ENCODE results near the gene GPR149. TPM values are rescaled to one million over a fixed set of nuclear protein-coding genes. Genes with fewer than 3 reads are reported as not detected.

The GPR149 gene
- total RNA-seq, 6 experiments from 2014 or later: not detected

DNA sequence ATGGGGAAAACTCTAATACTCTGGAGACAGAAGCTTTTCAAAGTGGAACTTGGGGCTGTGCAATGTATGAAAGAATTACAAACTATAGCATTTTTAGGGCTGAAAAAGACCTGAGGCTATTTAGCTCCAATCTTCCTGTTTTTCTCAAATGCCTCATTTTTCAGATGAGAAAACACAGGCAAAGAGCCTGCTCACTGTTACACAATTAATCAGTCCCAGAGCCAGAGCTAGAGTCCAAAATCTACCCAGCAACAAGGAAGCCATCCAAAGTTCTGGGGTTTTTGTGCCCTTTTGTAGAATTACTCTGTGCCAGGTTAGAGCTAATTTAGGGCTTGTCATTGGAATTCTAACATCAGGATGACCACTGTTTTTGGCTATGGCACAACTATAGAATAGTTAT, 45.5 kb downstream of the GPR149 start:
- TF ChIP-seq POLR2A (IDR thresholded peaks at IDR 0.05): no peak
- TF ChIP-seq, protein P1, sequence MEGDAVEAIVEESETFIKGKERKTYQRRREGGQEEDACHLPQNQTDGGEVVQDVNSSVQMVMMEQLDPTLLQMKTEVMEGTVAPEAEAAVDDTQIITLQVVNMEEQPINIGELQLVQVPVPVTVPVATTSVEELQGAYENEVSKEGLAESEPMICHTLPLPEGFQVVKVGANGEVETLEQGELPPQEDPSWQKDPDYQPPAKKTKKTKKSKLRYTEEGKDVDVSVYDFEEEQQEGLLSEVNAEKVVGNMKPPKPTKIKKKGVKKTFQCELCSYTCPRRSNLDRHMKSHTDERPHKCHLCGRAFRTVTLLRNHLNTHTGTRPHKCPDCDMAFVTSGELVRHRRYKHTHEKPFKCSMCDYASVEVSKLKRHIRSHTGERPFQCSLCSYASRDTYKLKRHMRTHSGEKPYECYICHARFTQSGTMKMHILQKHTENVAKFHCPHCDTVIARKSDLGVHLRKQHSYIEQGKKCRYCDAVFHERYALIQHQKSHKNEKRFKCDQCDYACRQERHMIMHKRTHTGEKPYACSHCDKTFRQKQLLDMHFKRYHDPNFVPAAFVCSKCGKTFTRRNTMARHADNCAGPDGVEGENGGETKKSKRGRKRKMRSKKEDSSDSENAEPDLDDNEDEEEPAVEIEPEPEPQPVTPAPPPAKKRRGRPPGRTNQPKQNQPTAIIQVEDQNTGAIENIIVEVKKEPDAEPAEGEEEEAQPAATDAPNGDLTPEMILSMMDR (IDR thresholded peaks at IDR 0.05): no peak
- H3K9me3 ChIP-seq: no peaks in the 10 kb centered on the region
- H3K27me3 ChIP-seq: no peaks in the 10 kb centered on the region
- intact Hi-C loops (cut with DNase I): no loop called here
- H3K4me3 ChIP-seq: no peak overlapping the region
- no peaks in the 10 kb centered on the region for H3K36me3 ChIP-seq
- DNase-seq (no peak), ATAC-seq (peak; percentile 51 to 80 (median 71))
- H3K4me1 ChIP-seq: no peaks in the 10 kb centered on the region
- H3K27ac ChIP-seq: no peak overlapping the region

DNA sequence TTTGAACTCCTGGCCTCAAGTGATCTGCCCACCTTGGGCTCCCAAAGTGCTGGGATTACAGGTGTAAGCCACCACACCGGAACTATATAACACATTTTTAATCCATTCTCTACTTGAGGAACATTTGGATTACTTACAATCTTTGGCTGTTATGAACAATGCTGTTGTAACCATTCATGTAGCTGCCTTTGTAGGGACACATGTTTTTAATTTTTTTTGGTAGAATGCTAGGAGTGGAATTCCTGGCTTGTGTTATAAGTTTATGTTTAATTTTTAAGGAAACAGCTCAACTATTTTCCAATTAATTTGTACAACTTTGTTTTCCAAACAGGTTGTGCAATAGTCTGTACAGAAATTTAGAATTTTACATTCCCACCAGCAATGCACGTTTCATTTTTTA, 51.7 kb downstream of the GPR149 start:
- TF ChIP-seq POLR2A (IDR thresholded peaks at IDR 0.05): no peak
- TF ChIP-seq, protein P1 (IDR thresholded peaks at IDR 0.05): no peak
- Histone ChIP-seq H3K27ac (no peak overlapping the region), H3K36me3 (no peaks in the 10 kb centered on the region), H3K27me3 (no peaks in the 10 kb centered on the region), H3K9me3 (no peaks in the 10 kb centered on the region), H3K4me1 (no peaks in the 10 kb centered on the region), H3K4me3 (no peak overlapping the region)
- intact Hi-C loops (cut with DNase I): no loop called here
- DNase-seq (no peak), ATAC-seq (no peak)
- 57% methylated on average over 2 of the region's 2 CpGs for WGBS (ENCODE audit: insufficient coverage, low coverage, low lambda C conversion rate, missing lambda C conversion rate)

DNA sequence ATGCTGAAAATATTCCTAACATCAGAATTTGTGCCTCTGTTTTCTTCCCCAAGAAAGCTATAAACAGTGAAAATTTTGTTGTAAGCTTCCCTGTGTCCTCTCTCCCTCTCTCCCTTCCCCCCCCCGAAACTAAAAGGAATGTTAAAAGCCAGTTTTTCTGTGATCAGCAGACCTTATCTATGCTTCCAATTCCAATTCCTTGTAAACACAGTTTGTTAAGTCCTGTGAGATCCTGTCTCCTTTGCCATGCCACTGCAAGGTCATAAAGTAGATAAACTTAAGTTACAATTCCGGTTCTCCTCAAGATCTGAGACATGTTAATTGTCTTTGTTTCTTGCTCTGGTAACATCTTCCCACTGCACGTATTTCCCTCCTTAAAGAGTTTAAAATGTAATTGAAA, 62.8 kb downstream of the GPR149 start:
- DNase-seq: no peak

DNA sequence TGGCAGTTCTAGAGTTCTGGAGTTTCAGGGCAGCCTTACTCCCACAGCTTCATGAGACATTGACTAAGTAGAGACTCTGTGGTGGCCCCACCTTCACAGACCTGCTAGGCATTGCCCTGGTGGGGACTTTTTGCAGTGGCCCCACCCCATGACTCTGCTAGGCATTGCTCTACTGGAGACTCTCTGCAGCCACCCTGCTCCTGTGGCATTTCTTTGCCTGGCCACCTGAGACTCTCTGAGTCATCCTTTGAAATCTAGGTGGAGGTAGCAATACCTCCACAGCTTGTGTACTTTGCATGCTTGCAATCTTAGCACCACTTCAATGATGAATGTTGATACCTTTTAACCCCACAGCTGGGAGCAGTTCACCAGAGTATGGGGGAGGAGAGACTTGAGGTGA, 65.1 kb downstream of the GPR149 start:
- Histone ChIP-seq H3K27me3 (no peaks in the 10 kb centered on the region), H3K36me3 (no peaks in the 10 kb centered on the region), H3K9me3 (no peaks in the 10 kb centered on the region), H3K4me1 (no peaks in the 10 kb centered on the region), H3K27ac (no peak overlapping the region), H3K4me3 (no peak overlapping the region)
- ATAC-seq (no peak), DNase-seq (no peak)
- intact Hi-C loops (cut with DNase I): no loop called here
- no peak for TF ChIP-seq POLR2A (IDR thresholded peaks at IDR 0.05)
- TF ChIP-seq, protein P1 (IDR thresholded peaks at IDR 0.05): no peak

More for the DNA sequence above, 62.8 kb downstream of the GPR149 start:
- Histone ChIP-seq H3K9me3 (no peaks in the 10 kb centered on the region), H3K27me3 (no peaks in the 10 kb centered on the region), H3K36me3 (no peaks in the 10 kb centered on the region), H3K4me1 (no peaks in the 10 kb centered on the region), H3K27ac (no peak overlapping the region), H3K4me3 (no peak overlapping the region)
- 15% methylated on average over 3 of the region's 3 CpGs for WGBS (ENCODE audit: insufficient coverage, low coverage, low lambda C conversion rate, missing lambda C conversion rate)
- no peak for ATAC-seq
- TF ChIP-seq POLR2A (IDR thresholded peaks at IDR 0.05): no peak
- TF ChIP-seq, protein P1 (IDR thresholded peaks at IDR 0.05): no peak
- intact Hi-C loops (cut with DNase I): no loop called here

DNA sequence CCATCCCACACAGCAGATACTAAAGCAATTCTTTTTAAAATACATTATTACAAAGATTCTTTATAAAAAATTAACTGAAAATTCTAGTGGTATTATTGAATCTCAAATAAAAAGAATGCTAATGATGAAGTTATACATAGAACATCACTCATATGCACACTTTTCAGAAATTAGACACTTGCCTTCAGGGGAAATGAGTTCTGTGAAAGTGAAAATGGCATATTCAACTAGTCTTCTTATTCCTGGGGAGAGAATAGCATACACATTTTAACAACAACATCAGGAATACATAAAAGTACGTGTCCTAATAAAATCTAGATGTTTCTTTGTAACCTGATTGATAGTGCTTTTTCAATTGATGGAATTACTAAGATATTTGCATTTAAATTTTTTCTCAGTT, 68.9 kb downstream of the GPR149 start:
- H3K4me1 ChIP-seq: no peaks in the 10 kb centered on the region
- 21% methylated on average over 1 of the region's 1 CpG for WGBS (ENCODE audit: insufficient coverage, low coverage, low lambda C conversion rate, missing lambda C conversion rate)
- H3K27ac ChIP-seq: no peak overlapping the region
- intact Hi-C loops (cut with DNase I): no loop called here
- H3K36me3 ChIP-seq: no peaks in the 10 kb centered on the region
- TF ChIP-seq POLR2A (IDR thresholded peaks at IDR 0.05): no peak
- TF ChIP-seq, protein P1 (IDR thresholded peaks at IDR 0.05): no peak
- no peak overlapping the region for H3K4me3 ChIP-seq
- H3K27me3 ChIP-seq: no peaks in the 10 kb centered on the region
- no peaks in the 10 kb centered on the region for H3K9me3 ChIP-seq
- no peak for ATAC-seq
- no peak for DNase-seq
